Activated naive CD4-positive, alpha-beta T cell (primary cell): Measurements from ENCODE around the gene SERPINB6.

Source experiments
- DNase-seq, 4 experiments: peaks; one replicate each; lab custom pipeline; 2025; lab: John Stamatoyannopoulos, UW

SERPINB6 gene

GRCh38 chr6:2999618-3000557 is 28.5 kb upstream of the SERPINB6 start, which contains the start of gene NQO2:
TSS of gene NQO2 (plus strand) at chr6:2999894. CDS start at chr6:3006553, 6,659 bp downstream.
- DNase-seq, result peak; percentile 76 to 91 (median 84)

GRCh38 chr6:2998998-2999617 is 27.7 kb upstream of the SERPINB6 start:
- DNase-seq, result peak in 2 of 4 experiments; percentile 53 to 61

GRCh38 chr6:2998249-2998997 is 27.1 kb upstream of the SERPINB6 start:
- DNase-seq, result peak in 2 of 4 experiments; percentile 18 to 21

- DNase-seq, result no peak
Observed at GRCh38 chr6:2993755-2994317, 22.5 kb upstream of the SERPINB6 start.

GRCh38 chr6:2992330-2992979 is 21.1 kb upstream of the SERPINB6 start:
- no peak for DNase-seq

GRCh38 chr6:2990932-2991506 is 19.7 kb upstream of the SERPINB6 start:
- DNase-seq, result no peak

GRCh38 chr6:2990248-2990931 is 19.0 kb upstream of the SERPINB6 start:
- DNase-seq, result peak in 1 of 4 experiments; percentile 4

- DNase-seq, result peak in 3 of 4 experiments; percentile 58 to 83 (median 65)
Observed at GRCh38 chr6:2989332-2990247, 18.2 kb upstream of the SERPINB6 start.

- DNase-seq, result peak; percentile 36 to 72 (median 50)
Observed at GRCh38 chr6:2988426-2989331, 17.3 kb upstream of the SERPINB6 start.

GRCh38 chr6:2988094-2988425 is 16.7 kb upstream of the SERPINB6 start:
- no peak for DNase-seq

- DNase-seq, result no peak
Observed at GRCh38 chr6:2986722-2987221, 15.4 kb upstream of the SERPINB6 start.

GRCh38 chr6:2984738-2985406 is 13.5 kb upstream of the SERPINB6 start:
- no peak for DNase-seq

- no peak for DNase-seq
Observed at GRCh38 chr6:2982426-2983117, 11.2 kb upstream of the SERPINB6 start.

GRCh38 chr6:2980465-2980855 is 9.1 kb upstream of the SERPINB6 start:
- no peak for DNase-seq

- DNase-seq, result no peak
Observed at GRCh38 chr6:2979819-2980464, 8.6 kb upstream of the SERPINB6 start.

- no peak for DNase-seq
Observed at GRCh38 chr6:2978923-2979322, 7.6 kb upstream of the SERPINB6 start.
